ENCODE measurements around the gene ZNF654.

DNA sequence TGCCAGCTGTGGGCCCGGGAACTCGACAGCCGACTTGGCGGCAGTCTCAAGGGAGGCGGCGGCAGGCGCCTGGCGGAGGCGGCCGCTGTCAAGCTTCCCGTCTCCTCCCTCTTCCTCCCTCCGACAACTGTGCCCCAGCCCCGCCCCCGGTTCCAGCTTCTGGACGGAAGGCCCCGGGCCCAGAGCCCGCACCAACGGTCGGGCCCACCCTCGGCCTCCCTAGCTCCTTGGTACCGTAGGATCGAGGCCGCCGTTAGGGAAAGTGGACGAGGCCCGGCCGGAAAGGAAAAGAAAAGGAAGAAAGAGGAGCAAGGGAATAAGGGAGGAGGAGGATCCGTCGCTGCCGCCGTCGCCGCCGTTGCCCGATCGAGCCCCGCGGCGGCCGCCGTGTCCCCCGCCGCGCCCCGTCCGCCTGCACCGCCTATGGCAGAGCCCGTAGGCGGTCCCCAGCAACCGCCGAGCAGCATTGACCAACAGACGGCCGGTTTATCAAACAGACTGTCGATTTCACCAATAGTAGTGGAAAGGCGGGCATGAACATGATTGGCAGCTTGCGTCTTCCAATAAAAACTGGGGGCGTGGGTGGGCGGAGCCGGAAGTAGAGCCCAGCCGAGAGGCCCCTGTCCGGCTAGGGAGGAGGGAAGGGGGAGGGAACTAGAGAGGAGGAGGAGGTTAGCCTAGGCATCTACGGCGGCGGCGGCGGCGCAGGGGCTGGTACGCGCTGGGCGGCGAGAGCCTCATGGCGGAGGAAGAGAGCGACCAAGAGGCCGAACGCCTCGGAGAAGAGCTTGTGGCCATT is at the start of gene ZNF654, which contains the start of gene CGGBP1:
- TF ChIP-seq, protein P1, sequence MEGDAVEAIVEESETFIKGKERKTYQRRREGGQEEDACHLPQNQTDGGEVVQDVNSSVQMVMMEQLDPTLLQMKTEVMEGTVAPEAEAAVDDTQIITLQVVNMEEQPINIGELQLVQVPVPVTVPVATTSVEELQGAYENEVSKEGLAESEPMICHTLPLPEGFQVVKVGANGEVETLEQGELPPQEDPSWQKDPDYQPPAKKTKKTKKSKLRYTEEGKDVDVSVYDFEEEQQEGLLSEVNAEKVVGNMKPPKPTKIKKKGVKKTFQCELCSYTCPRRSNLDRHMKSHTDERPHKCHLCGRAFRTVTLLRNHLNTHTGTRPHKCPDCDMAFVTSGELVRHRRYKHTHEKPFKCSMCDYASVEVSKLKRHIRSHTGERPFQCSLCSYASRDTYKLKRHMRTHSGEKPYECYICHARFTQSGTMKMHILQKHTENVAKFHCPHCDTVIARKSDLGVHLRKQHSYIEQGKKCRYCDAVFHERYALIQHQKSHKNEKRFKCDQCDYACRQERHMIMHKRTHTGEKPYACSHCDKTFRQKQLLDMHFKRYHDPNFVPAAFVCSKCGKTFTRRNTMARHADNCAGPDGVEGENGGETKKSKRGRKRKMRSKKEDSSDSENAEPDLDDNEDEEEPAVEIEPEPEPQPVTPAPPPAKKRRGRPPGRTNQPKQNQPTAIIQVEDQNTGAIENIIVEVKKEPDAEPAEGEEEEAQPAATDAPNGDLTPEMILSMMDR (IDR thresholded peaks at IDR 0.05): no peak
- TF ChIP-seq POLR2A (IDR thresholded peaks at IDR 0.05): peak; percentile 20 to 76

Data from heart left ventricle (tissue), 13 donors.